PC-3 (cell line): ENCODE results near the gene RBPJ. TPM values are rescaled to one million over a fixed set of nuclear protein-coding genes. Genes with fewer than 3 reads are reported as not detected.

Experiments
- ATAC-seq: fragments of 200-7000 bp; cut with Tn5 transposase; 2 replicates; pipeline ENCODE4 v1.9.1; 2020; ENCODE audit warnings: mild to moderate bottlenecking, moderate library complexity
- BruUV-seq: library from RNA; stranded (reverse); fragments of 400-500 nt; replicated peaks from 2 replicates; lab custom pipeline; 2021; lab: Mats Ljungman, UMichigan
- CTCF ChIA-PET: fragments of 300-600 bp; sonication (Branson Sonifier 250); formaldehyde crosslinking; loops from one replicate; lab custom pipeline; 2022; ENCODE audit warnings: antibody characterized with exemption; lab: Charles Lee
- POLR2A ChIA-PET: fragments of 300-600 bp; sonication (Branson Sonifier 250); formaldehyde crosslinking; loops from one replicate; lab custom pipeline; 2022; ENCODE audit warnings: antibody characterized with exemption; ENCODE audit not compliant: unreplicated experiment; lab: Charles Lee
- DNase-seq: peaks from one replicate; pipeline ENCODE4 v3.0.0-alpha.2; 2015
- H2AFZ ChIP-seq: fragments of 300-600 bp; sonication (generic); 2 replicates; pipeline ENCODE4 v1.6.0; 2016; ENCODE audit warnings: antibody characterized with exemption, low read length
- H3F3A ChIP-seq: fragments of 300-600 bp; sonication (generic); one replicate; pipeline ENCODE4 v1.6.0; 2017; ENCODE audit warnings: antibody characterized with exemption, low read length, control low read depth, mild to moderate bottlenecking; ENCODE audit not compliant: unreplicated experiment
- H3K27ac ChIP-seq: fragments of 300-600 bp; sonication (generic); 2 replicates; pipeline ENCODE4 v1.5.1; 2016; ENCODE audit warnings: mild to moderate bottlenecking, low read length
- H3K27me3 ChIP-seq: fragments of 300-600 bp; sonication (generic); 2 replicates; pipeline ENCODE4 v1.6.1; 2016; ENCODE audit warnings: low read length, mixed read lengths
- H3K36me3 ChIP-seq: fragments of 300-600 bp; sonication (generic); 2 replicates; pipeline ENCODE4 v1.6.1; 2016; ENCODE audit warnings: low read depth, mixed run types, low read length, mixed read lengths
- H3K4me1 ChIP-seq: fragments of 300-600 bp; sonication (generic); 2 replicates; pipeline ENCODE4 v1.5.1; 2016; ENCODE audit warnings: low read length; ENCODE audit not compliant: insufficient read depth
- H3K4me2 ChIP-seq: fragments of 300-600 bp; sonication (generic); 2 replicates; pipeline ENCODE4 v1.6.0; 2016; ENCODE audit warnings: low read length
- H3K4me3 ChIP-seq: fragments of 300-600 bp; sonication (generic); 2 replicates; pipeline ENCODE4 v1.5.1; 2016; ENCODE audit warnings: mild to moderate bottlenecking, low read length, mixed read lengths
- H3K79me2 ChIP-seq: fragments of 300-600 bp; sonication (generic); 2 replicates; pipeline ENCODE4 v1.6.1; 2017; ENCODE audit warnings: low read length, mixed read lengths
- H3K9ac ChIP-seq: fragments of 300-600 bp; sonication (generic); 2 replicates; pipeline ENCODE4 v1.6.0; 2016; ENCODE audit warnings: mild to moderate bottlenecking, low read length
- H3K9me2 ChIP-seq: fragments of 300-600 bp; sonication (generic); replicated peaks from 2 replicates; pipeline ENCODE4 v1.6.1; 2016; ENCODE audit warnings: mixed run types, low read length, mixed read lengths
- H3K9me3 ChIP-seq: fragments of 300-600 bp; sonication (generic); 2 replicates; pipeline ENCODE4 v1.6.1; 2016; ENCODE audit warnings: low read length, mixed read lengths
- H4K20me1 ChIP-seq: fragments of 300-600 bp; sonication (generic); 2 replicates; pipeline ENCODE4 v1.6.1; 2016; ENCODE audit warnings: low read length, mixed read lengths
- CTCF ChIP-seq: fragments of 300-600 bp; sonication (generic); conservative IDR thresholded peaks from 2 replicates; pipeline ENCODE4 v1.5.1; 2017; ENCODE audit warnings: antibody characterized with exemption, low read depth, mild to moderate bottlenecking, low read length
- EZH2 ChIP-seq: fragments of 300-600 bp; sonication (generic); IDR thresholded peaks from one replicate; pipeline ENCODE4 v1.6.1; 2017; ENCODE audit warnings: antibody characterized with exemption, mild to moderate bottlenecking, low read length; ENCODE audit not compliant: unreplicated experiment
- EZH2phosphoT487 ChIP-seq: fragments of 300-600 bp; sonication (generic); IDR thresholded peaks from 2 replicates; pipeline ENCODE4 v1.6.1; 2018; ENCODE audit warnings: mild to moderate bottlenecking, antibody characterized with exemption, low read length, borderline replicate concordance
- intact Hi-C: fragments of 100-400 bp; cut with micrococcal nuclease; formaldehyde crosslinking; loops from 2 replicates; pipeline ENCODE4 v1.9.0; 2023
- total RNA-seq: library from RNA; depleted of rRNA; stranded (reverse); fragments of >200 nt; gene quantifications from 2 replicates; pipeline ENCODE4 v1.2.3, GENCODE V29; 2014

The RBPJ gene
- total RNA-seq, 1 experiment from 2014 or later = 39.1 TPM

- Histone ChIP-seq H3K9me3 (no peaks in the 10 kb centered on the region), H4K20me1 (no peaks in the 10 kb centered on the region), H3K9ac (no peak overlapping the region), H3K4me1 (peaks cover 11% of the 10 kb centered on the region), H3K36me3 (no peaks in the 10 kb centered on the region), H3K4me3 (no peak overlapping the region), H2AFZ (no peak overlapping the region), H3K4me2 (peak overlapping the region; percentile 11), H3K27me3 (no peaks in the 10 kb centered on the region), H3K79me2 (no peaks in the 10 kb centered on the region), H3K27ac (peak overlapping the region; percentile 20; the same call in 1 of the 2 replicates), H3F3A (no peaks in the 10 kb centered on the region), H3K9me2 (no peaks in the 10 kb centered on the region)
- TF ChIP-seq EZH2 (no peak), CTCF (no peak), EZH2phosphoT487 (no peak)
- peak; percentile 22; the same call in 1 of the 2 replicates for ATAC-seq
- ChIA-PET CTCF (interaction anchor here (0.6 kb wide), 1 partner anchor 91 kb away, joined by 3 read pairs; no protein-coding TSS in a partner anchor), POLR2A (interaction anchor here (0.6 kb wide), 1 partner anchor 251 kb away, joined by 10 read pairs; no protein-coding TSS in a partner anchor)
- DNase-seq = peak; percentile 46
- intact Hi-C loops = no loop called here
- BruUV-seq = no TSS peak
These were observed 38.9 kb upstream of the RBPJ start for GRCh38 chr4:26281881-26282280.

- Histone ChIP-seq H3K4me3 (no peak overlapping the region), H3K4me1 (peaks cover 29% of the 10 kb centered on the region), H2AFZ (no peak overlapping the region), H3K27ac (no peak overlapping the region), H3K9me3 (no peaks in the 10 kb centered on the region), H3K4me2 (no peak overlapping the region), H4K20me1 (no peaks in the 10 kb centered on the region), H3K79me2 (no peaks in the 10 kb centered on the region), H3F3A (no peaks in the 10 kb centered on the region), H3K36me3 (no peaks in the 10 kb centered on the region), H3K9me2 (no peaks in the 10 kb centered on the region), H3K27me3 (no peaks in the 10 kb centered on the region), H3K9ac (no peak overlapping the region)
- ATAC-seq (no peak), DNase-seq (peak; percentile 13)
- TF ChIP-seq EZH2phosphoT487 (no peak), CTCF (no peak)
- no TSS peak for BruUV-seq
- intact Hi-C loops = no loop called here
- ChIA-PET POLR2A (no interaction called here), CTCF (no interaction called here)
These were observed 36.3 kb upstream of the RBPJ start for GRCh38 chr4:26284536-26284935.

- Histone ChIP-seq H3K4me3 (no peak overlapping the region), H3K36me3 (no peaks in the 10 kb centered on the region), H3F3A (no peaks in the 10 kb centered on the region), H3K27ac (no peak overlapping the region), H3K9me3 (no peaks in the 10 kb centered on the region), H3K9ac (no peak overlapping the region), H3K4me1 (peaks cover 30% of the 10 kb centered on the region), H4K20me1 (no peaks in the 10 kb centered on the region), H3K27me3 (no peaks in the 10 kb centered on the region), H2AFZ (no peak overlapping the region), H3K9me2 (no peaks in the 10 kb centered on the region), H3K79me2 (no peaks in the 10 kb centered on the region), H3K4me2 (no peak overlapping the region)
- ATAC-seq (no peak), DNase-seq (no peak)
- intact Hi-C loops = no loop called here
- ChIA-PET POLR2A (no interaction called here), CTCF (no interaction called here)
- TF ChIP-seq EZH2phosphoT487 (no peak), EZH2 (no peak), CTCF (no peak)
- BruUV-seq = no TSS peak
These were observed 35.5 kb upstream of the RBPJ start for GRCh38 chr4:26285272-26285671.
